GM06990 (cell line): ENCODE measurements around the gene DNM2.

Source experiments
- DNase-seq: peaks from one replicate; pipeline ENCODE4 v3.0.0-alpha.2; 2011; ENCODE audit not compliant: insufficient read length; ENCODE audit errors: extremely low read depth
- H3K27me3 ChIP-seq: replicated peaks from 2 replicates; pipeline ENCODE4 v1.6.0; 2011; ENCODE audit warnings: low read length; ENCODE audit not compliant: control insufficient read depth, insufficient read depth
- H3K36me3 ChIP-seq: 2 replicates; pipeline ENCODE4 v1.5.1; 2011; ENCODE audit warnings: low read length; ENCODE audit not compliant: control insufficient read depth, insufficient read depth
- H3K4me3 ChIP-seq: replicated peaks from 2 replicates; pipeline ENCODE4 v1.5.1; 2011; ENCODE audit warnings: low read depth, mild to moderate bottlenecking, control low read depth, low read length
- CTCF ChIP-seq: IDR thresholded peaks from 2 replicates; pipeline ENCODE4 v1.5.1; 2011; ENCODE audit warnings: low read length, control low read depth, mild to moderate bottlenecking, inconsistent platforms; ENCODE audit not compliant: insufficient read depth, poor library complexity, severe bottlenecking

The DNM2 gene

GRCh38 chr19:10878253-10878652, 160.4 kb downstream of the DNM2 start:
- no peak for TF ChIP-seq CTCF

More at GRCh38 chr19:10878253-10878652, 160.4 kb downstream of the DNM2 start:
- DNase-seq = no peak
- Histone ChIP-seq H3K36me3 (peaks cover 6% of the 10 kb centered on the region), H3K27me3 (no peaks in the 10 kb centered on the region), H3K4me3 (peak overlapping the region; percentile 58)
